Measurements from ENCODE around the gene ZNF264.
"Not testable (repeated sequence)": the region's sequence is repeated elsewhere in the genome, so short reads cannot be mapped to it uniquely, and the experiment has no call there.

Gene ZNF264

GRCh38 chr19:57248646-57249045, 57.3 kb downstream of the ZNF264 start:
- FAIRE-seq = no peak

GRCh38 chr19:57249329-57249728, 58.0 kb downstream of the ZNF264 start:
- no peak for FAIRE-seq

GRCh38 chr19:57253767-57254166, 62.5 kb downstream of the ZNF264 start:
- FAIRE-seq = not testable (repeated sequence)

GRCh38 chr19:57262044-57262443, 70.7 kb downstream of the ZNF264 start:
- no peak for FAIRE-seq

GRCh38 chr19:57263244-57263741, 72.0 kb downstream of the ZNF264 start:
- FAIRE-seq = no peak

- no peak for FAIRE-seq
These were observed 76.0 kb downstream of the ZNF264 start for GRCh38 chr19:57267291-57267690.

- FAIRE-seq = no peak
These were observed 78.4 kb downstream of the ZNF264 start for GRCh38 chr19:57269515-57270250.

- no peak for FAIRE-seq
These were observed 80.0 kb downstream of the ZNF264 start for GRCh38 chr19:57271280-57271679.
